K562 (cell line): ENCODE data around the gene SLC39A6.

ENCODE experiments used
- CBFB ChIP-seq: sonication (generic); formaldehyde crosslinking; IDR thresholded peaks from 2 replicates; pipeline ENCODE4 v1.4.0; 2020; ENCODE audit warnings: mild to moderate bottlenecking, missing genetic modification reagents
- CUX1 ChIP-seq: fragments of 200-800 bp; sonication (Bioruptor generic); IDR thresholded peaks from 2 replicates; pipeline ENCODE4 v1.6.1; 2016; ENCODE audit warnings: missing genetic modification characterization, missing compliant biosample characterization
- FOXP1 ChIP-seq: sonication (generic); formaldehyde crosslinking; IDR thresholded peaks from 2 replicates; pipeline ENCODE4 v1.8.0; 2022; ENCODE audit warnings: mild to moderate bottlenecking, missing genetic modification reagents
- GABPA ChIP-seq: fragments of 200-800 bp; sonication (Bioruptor generic); conservative IDR thresholded peaks from 2 replicates; pipeline ENCODE4 v1.6.1; 2016; ENCODE audit warnings: low read depth, missing genetic modification characterization, missing compliant biosample characterization
- JUND ChIP-seq, 2 experiments: IDR thresholded peaks; 2 replicates in 1 of 2; 3 replicates in 1 of 2; pipeline ENCODE4 v1.6.1; 2011; ENCODE audit warnings: borderline replicate concordance in 2 of 2, low read depth in 2 of 2, low read length in 2 of 2, improper control_type of control experiment in 1 of 2, missing biosample characterization in 1 of 2, missing genetic modification characterization in 1 of 2, missing genetic modification reagents in 1 of 2
- KLF16 ChIP-seq: IDR thresholded peaks from 2 replicates; pipeline ENCODE4 v1.6.1; 2016; ENCODE audit warnings: antibody characterized with exemption
- RCOR1 ChIP-seq, 2 experiments: IDR thresholded peaks; 2 replicates each; pipeline ENCODE4 v1.6.1; 2012; ENCODE audit warnings: low read depth in 2 of 2, low read length in 2 of 2, borderline replicate concordance in 1 of 2, improper control_type of control experiment in 1 of 2
- RFX5 ChIP-seq: IDR thresholded peaks from 2 replicates; pipeline ENCODE4 v1.6.1; 2011; ENCODE audit warnings: low read depth, mild to moderate bottlenecking, improper control_type of control experiment, low read length
- TF ChIP-seq, protein P1 (sequence below): fragments of 450-650 bp; formaldehyde crosslinking; IDR thresholded peaks from 2 replicates; pipeline ENCODE4 v1.4.0; 2020; ENCODE audit warnings: mild to moderate bottlenecking

GRCh38 chr18:36135264-36135663 is 6.1 kb upstream of the SLC39A6 start:
- TF ChIP-seq, protein P1, sequence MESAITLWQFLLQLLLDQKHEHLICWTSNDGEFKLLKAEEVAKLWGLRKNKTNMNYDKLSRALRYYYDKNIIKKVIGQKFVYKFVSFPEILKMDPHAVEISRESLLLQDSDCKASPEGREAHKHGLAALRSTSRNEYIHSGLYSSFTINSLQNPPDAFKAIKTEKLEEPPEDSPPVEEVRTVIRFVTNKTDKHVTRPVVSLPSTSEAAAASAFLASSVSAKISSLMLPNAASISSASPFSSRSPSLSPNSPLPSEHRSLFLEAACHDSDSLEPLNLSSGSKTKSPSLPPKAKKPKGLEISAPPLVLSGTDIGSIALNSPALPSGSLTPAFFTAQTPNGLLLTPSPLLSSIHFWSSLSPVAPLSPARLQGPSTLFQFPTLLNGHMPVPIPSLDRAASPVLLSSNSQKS (CRISPR knock-in tag) = no peak
- TF ChIP-seq GABPA (no peak), KLF16 (no peak), RFX5 (no peak), CBFB (CRISPR knock-in tag) (no peak), RCOR1 (IDR thresholded peaks at IDR 0.05; ENCODE audit: borderline replicate concordance in 1 of 2, low read depth in 2 of 2, low read length in 2 of 2) (no peak), FOXP1 (CRISPR knock-in tag) (no peak), JUND (IDR thresholded peaks at IDR 0.05; ENCODE audit: borderline replicate concordance, low read depth, low read length) (no peak), JUND (tag; IDR thresholded peaks at IDR 0.05; ENCODE audit: borderline replicate concordance, low read depth, low read length) (no peak), CUX1 (CRISPR knock-in tag) (no peak)
